ENCODE measurements around the gene TMEM43. TPM values are rescaled to one million over a fixed set of nuclear protein-coding genes. Genes with fewer than 3 reads are reported as not detected.

Gene TMEM43
- total and polyA plus RNA-seq, 2 of the 8 experiments (the other 6 are each of a cell fraction or from before 2014, with no cell fraction given), result 27.0 to 33.7 TPM

GRCh38 chr3:14137004-14137403 lies 12.2 kb downstream of the TMEM43 start (continued):
- TF ChIP-seq CTCF (IDR thresholded peaks at IDR 0.05; ENCODE audit: control extremely low read depth in 1 of 3, insufficient read depth in 1 of 3, low read depth in 1 of 3, low read length in 3 of 3) (no peak), SIX5 (IDR thresholded peaks at IDR 0.05; ENCODE audit: low read depth, low read length) (no peak), CHD7 (IDR thresholded peaks at IDR 0.05; ENCODE audit: insufficient replicate concordance, low read length) (no peak), TAF7 (optimal IDR thresholded peaks at IDR 0.05; ENCODE audit: borderline replicate concordance, low read depth, low read length) (no peak), BCL11A (IDR thresholded peaks at IDR 0.05; ENCODE audit: low read depth in 2 of 2, low read length in 2 of 2) (no peak)
